Upper lobe of left lung (tissue), 4 donors: ENCODE data around the gene ELAVL2.

Experiments used
- POLR2A ChIP-seq, 4 donors: fragments of 450-650 bp; IDR thresholded peaks; one replicate each; pipeline ENCODE4 v1.5.1; 2016 to 2017; ENCODE audit warnings: antibody characterized with exemption in 4 of 4, mild to moderate bottlenecking in 2 of 4
- TF ChIP-seq, protein P1 (sequence below), 6 experiments: fragments of 450-650 bp in 4 of 6; fragments of 200-600 bp in 2 of 6; sonication (generic) in 2 of 6; IDR thresholded peaks; one replicate each; pipeline ENCODE4 v1.5.1; 2016 to 2019; ENCODE audit warnings: antibody characterized with exemption in 6 of 6

DNA sequence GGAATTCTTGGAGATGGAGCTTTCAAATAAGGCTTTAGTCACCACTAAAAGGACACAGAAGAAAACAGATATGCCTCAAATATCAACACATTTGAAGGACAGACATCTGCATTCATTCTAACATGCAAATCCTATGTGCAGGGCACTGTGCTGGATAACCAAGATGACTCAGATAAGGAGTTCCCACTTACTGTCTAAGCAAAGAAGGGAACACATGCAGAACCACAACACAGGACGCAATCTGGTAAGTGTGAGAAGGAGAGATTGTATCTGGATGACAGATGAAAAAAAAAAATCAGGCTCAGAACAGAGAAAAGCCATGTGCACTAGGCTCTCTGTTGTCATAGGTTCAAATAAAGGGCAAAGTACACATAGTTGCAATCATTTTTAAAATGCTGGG, 42.5 kb downstream of the ELAVL2 start:
- TF ChIP-seq POLR2A (IDR thresholded peaks at IDR 0.05): no peak
- TF ChIP-seq, protein P1, sequence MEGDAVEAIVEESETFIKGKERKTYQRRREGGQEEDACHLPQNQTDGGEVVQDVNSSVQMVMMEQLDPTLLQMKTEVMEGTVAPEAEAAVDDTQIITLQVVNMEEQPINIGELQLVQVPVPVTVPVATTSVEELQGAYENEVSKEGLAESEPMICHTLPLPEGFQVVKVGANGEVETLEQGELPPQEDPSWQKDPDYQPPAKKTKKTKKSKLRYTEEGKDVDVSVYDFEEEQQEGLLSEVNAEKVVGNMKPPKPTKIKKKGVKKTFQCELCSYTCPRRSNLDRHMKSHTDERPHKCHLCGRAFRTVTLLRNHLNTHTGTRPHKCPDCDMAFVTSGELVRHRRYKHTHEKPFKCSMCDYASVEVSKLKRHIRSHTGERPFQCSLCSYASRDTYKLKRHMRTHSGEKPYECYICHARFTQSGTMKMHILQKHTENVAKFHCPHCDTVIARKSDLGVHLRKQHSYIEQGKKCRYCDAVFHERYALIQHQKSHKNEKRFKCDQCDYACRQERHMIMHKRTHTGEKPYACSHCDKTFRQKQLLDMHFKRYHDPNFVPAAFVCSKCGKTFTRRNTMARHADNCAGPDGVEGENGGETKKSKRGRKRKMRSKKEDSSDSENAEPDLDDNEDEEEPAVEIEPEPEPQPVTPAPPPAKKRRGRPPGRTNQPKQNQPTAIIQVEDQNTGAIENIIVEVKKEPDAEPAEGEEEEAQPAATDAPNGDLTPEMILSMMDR (IDR thresholded peaks at IDR 0.05): no peak
